Mesendoderm (in vitro differentiated cells): ENCODE data around the gene GTF2H4. TPM values are rescaled to one million over a fixed set of nuclear protein-coding genes. Genes with fewer than 3 reads are reported as not detected.

Source experiments
- DNase-seq: peaks from one replicate; pipeline ENCODE4 v3.0.0; 2013
- H2AK5ac ChIP-seq: 2 replicates; pipeline ENCODE4 v1.6.1; 2013; ENCODE audit warnings: low read length, inconsistent platforms
- H2BK120ac ChIP-seq: 2 replicates; pipeline ENCODE4 v1.6.1; 2013; ENCODE audit warnings: low read depth, mild to moderate bottlenecking, low read length, moderate library complexity, mixed read lengths
- H2BK15ac ChIP-seq: replicated peaks from 2 replicates; pipeline ENCODE4 v1.6.1; 2013; ENCODE audit warnings: low read depth, mild to moderate bottlenecking, moderate library complexity
- H2BK5ac ChIP-seq: 2 replicates; pipeline ENCODE4 v1.6.1; 2013; ENCODE audit warnings: low read length, inconsistent platforms
- H3K18ac ChIP-seq: 2 replicates; pipeline ENCODE4 v1.6.1; 2013; ENCODE audit warnings: mild to moderate bottlenecking, low read length, mixed read lengths
- H3K23ac ChIP-seq: one replicate; pipeline ENCODE4 v1.6.1; 2013; ENCODE audit warnings: low read length
- H3K27ac ChIP-seq: 2 replicates; pipeline ENCODE4 v1.5.1; 2013; ENCODE audit warnings: low read depth, mild to moderate bottlenecking, inconsistent platforms, low read length, moderate library complexity
- H3K27me3 ChIP-seq: 2 replicates; pipeline ENCODE4 v1.6.1; 2013; ENCODE audit warnings: low read length, control low read depth, mild to moderate bottlenecking, inconsistent platforms; ENCODE audit not compliant: insufficient read depth, poor library complexity
- H3K36me3 ChIP-seq: 2 replicates; pipeline ENCODE4 v1.6.1; 2013; ENCODE audit warnings: low read length, inconsistent platforms; ENCODE audit not compliant: control insufficient read depth, insufficient read depth
- H3K4ac ChIP-seq: one replicate; pipeline ENCODE4 v1.6.1; 2013; ENCODE audit warnings: low read depth, mild to moderate bottlenecking, low read length, moderate library complexity
- H3K4me1 ChIP-seq: 2 replicates; pipeline ENCODE4 v1.6.1; 2013; ENCODE audit warnings: low read depth, low read length, inconsistent platforms; ENCODE audit not compliant: control insufficient read depth
- H3K4me2 ChIP-seq: 2 replicates; pipeline ENCODE4 v1.6.1; 2013; ENCODE audit warnings: low read length
- H3K4me3 ChIP-seq: 2 replicates; pipeline ENCODE4 v1.5.1; 2013; ENCODE audit warnings: mild to moderate bottlenecking, low read length
- H3K56ac ChIP-seq: one replicate; pipeline ENCODE4 v1.6.1; 2013; ENCODE audit warnings: low read length
- H3K79me1 ChIP-seq: 2 replicates; pipeline ENCODE4 v1.6.1; 2013; ENCODE audit warnings: low read length, inconsistent platforms
- H3K79me2 ChIP-seq: 2 replicates; pipeline ENCODE4 v1.6.1; 2013; ENCODE audit warnings: mild to moderate bottlenecking, low read length; ENCODE audit not compliant: control insufficient read depth, insufficient read depth
- H3K9ac ChIP-seq: 2 replicates; pipeline ENCODE4 v1.6.1; 2013; ENCODE audit warnings: low read length, inconsistent platforms
- H4K5ac ChIP-seq: one replicate; pipeline ENCODE4 v1.6.1; 2013; ENCODE audit warnings: low read length
- H4K8ac ChIP-seq: one replicate; pipeline ENCODE4 v1.6.1; 2013; ENCODE audit warnings: low read depth, mild to moderate bottlenecking, control low read depth, low read length, moderate library complexity
- WGBS: extraction: QIAGEN DNeasy Blood & Tissue Kit; methylation state at CpG from one replicate; pipeline ENCODE4 v1.1.7; 2013; ENCODE audit warnings: low lambda C conversion rate, missing lambda C conversion rate; ENCODE audit not compliant: insufficient coverage; ENCODE audit errors: extremely low coverage; 5-methylcytosine and 5-hydroxymethylcytosine counted together
- small RNA-seq: library from polyadenylated mRNA; stranded (forward); fragments of <200 nt; extraction: miRNeasy Mini kit (QIAGEN cat#:217004); gene quantifications from one replicate; pipeline ENCODE3, GENCODE V24; 2013; ENCODE audit not compliant: insufficient read depth

Gene GTF2H4

GRCh38 chr6:30960907-30961673 is 53.1 kb downstream of the GTF2H4 start:
- no peak for DNase-seq
- no peak overlapping the region for H3K27ac ChIP-seq
- H4K5ac ChIP-seq = no peak overlapping the region
- H3K79me2 ChIP-seq = no peaks in the 10 kb centered on the region
- H2BK120ac ChIP-seq = no peak overlapping the region
- peaks cover 2% of the 10 kb centered on the region for H3K4me1 ChIP-seq
- H2BK5ac ChIP-seq = no peak overlapping the region
- no peak overlapping the region for H3K4me2 ChIP-seq
- 92% methylated on average over 1 of the region's 9 CpGs for WGBS
- H3K23ac ChIP-seq = no peak overlapping the region
- no peaks in the 10 kb centered on the region for H3K79me1 ChIP-seq
- H3K27me3 ChIP-seq = no peaks in the 10 kb centered on the region
- H2AK5ac ChIP-seq = no peak overlapping the region
- H2BK15ac ChIP-seq = no peak overlapping the region
- H3K4ac ChIP-seq = no peak overlapping the region
- H3K9ac ChIP-seq = no peak overlapping the region
- H4K8ac ChIP-seq = no peak overlapping the region
- H3K4me3 ChIP-seq = no peak overlapping the region
- H3K18ac ChIP-seq = no peak overlapping the region
- H3K56ac ChIP-seq = no peak overlapping the region
- no peaks in the 10 kb centered on the region for H3K36me3 ChIP-seq

- no peak overlapping the region for H4K5ac ChIP-seq
- H2BK120ac ChIP-seq = no peak overlapping the region
- H3K23ac ChIP-seq = no peak overlapping the region
- no peaks in the 10 kb centered on the region for H3K36me3 ChIP-seq
- H3K4me1 ChIP-seq = no peaks in the 10 kb centered on the region
- H2BK15ac ChIP-seq = no peak overlapping the region
- no peak overlapping the region for H3K4ac ChIP-seq
- no peak overlapping the region for H3K27ac ChIP-seq
- no peaks in the 10 kb centered on the region for H3K79me2 ChIP-seq
- H3K9ac ChIP-seq = no peak overlapping the region
- H2BK5ac ChIP-seq = no peak overlapping the region
- no peak overlapping the region for H2AK5ac ChIP-seq
- H3K4me3 ChIP-seq = no peak overlapping the region
- H3K4me2 ChIP-seq = no peak overlapping the region
- H3K79me1 ChIP-seq = no peaks in the 10 kb centered on the region
- H3K27me3 ChIP-seq = no peaks in the 10 kb centered on the region
- no peak overlapping the region for H3K56ac ChIP-seq
- DNase-seq = no peak
- H4K8ac ChIP-seq = no peak overlapping the region
- no peak overlapping the region for H3K18ac ChIP-seq
These were observed 54.7 kb downstream of the GTF2H4 start for GRCh38 chr6:30962716-30963115.

- Histone ChIP-seq H3K36me3 (no peaks in the 10 kb centered on the region), H2BK5ac (no peak overlapping the region), H4K5ac (no peak overlapping the region), H3K56ac (no peak overlapping the region), H3K4me2 (no peak overlapping the region), H3K18ac (no peak overlapping the region), H3K4ac (no peak overlapping the region), H2BK15ac (no peak overlapping the region), H3K9ac (no peak overlapping the region), H3K27me3 (no peaks in the 10 kb centered on the region), H3K23ac (no peak overlapping the region), H4K8ac (no peak overlapping the region), H3K79me1 (no peaks in the 10 kb centered on the region), H3K27ac (no peak overlapping the region), H3K79me2 (no peaks in the 10 kb centered on the region), H3K4me3 (no peak overlapping the region), H2BK120ac (no peak overlapping the region), H2AK5ac (no peak overlapping the region), H3K4me1 (no peaks in the 10 kb centered on the region)
- no CpG with 5 or more reads among the region's 6 CpGs for WGBS
- no peak for DNase-seq
These were observed 55.6 kb downstream of the GTF2H4 start for GRCh38 chr6:30963641-30964040.

Small RNA genes lying within 50 kb of the gene (small RNA-seq; reads per million reads assigned to genes)
- gene RF00019 = not detected
